Esophagus muscularis mucosa (tissue), 4 donors: ENCODE data around the gene ADAMTS13. TPM values are rescaled to one million over a fixed set of nuclear protein-coding genes. Genes with fewer than 3 reads are reported as not detected.

ENCODE experiments used
- DNase-seq: peaks from one replicate; pipeline ENCODE4 v3.0.0-alpha.2; 2017; ENCODE audit errors: extremely low spot score
- H3K27ac ChIP-seq, 4 donors: fragments of 200-600 bp; sonication (generic); replicated peaks in 1 of 4; 1 replicate in 3 of 4; 2 replicates in 1 of 4; pipeline ENCODE4 v1.5.1; 2016 to 2019; ENCODE audit warnings: mild to moderate bottlenecking in 1 of 4
- H3K27me3 ChIP-seq, 4 donors: fragments of 200-600 bp; sonication (generic); one replicate each; pipeline versions ENCODE4 v1.5.1 to v1.6.0; 2016 to 2019
- H3K36me3 ChIP-seq, 4 donors: fragments of 200-600 bp; sonication (generic); one replicate each; pipeline ENCODE4 v1.5.1; 2016 to 2019
- H3K4me1 ChIP-seq, 4 donors: fragments of 200-600 bp; sonication (generic); one replicate each; pipeline ENCODE4 v1.5.1; 2016 to 2019
- H3K4me3 ChIP-seq, 4 donors: fragments of 200-600 bp; sonication (generic); 1 replicate in 2 of 4; 2 replicates in 2 of 4; pipeline ENCODE4 v1.5.1; 2016 to 2019; ENCODE audit warnings: mild to moderate bottlenecking in 4 of 4, moderate library complexity in 1 of 4
- H3K9me3 ChIP-seq, 4 donors: fragments of 200-600 bp; sonication (generic); 1 replicate in 3 of 4; 2 replicates in 1 of 4; pipeline ENCODE4 v1.5.1; 2016 to 2019
- CTCF ChIP-seq, 3 experiments: fragments of 200-600 bp in 2 of 3; fragments of 450-650 bp in 1 of 3; sonication (generic) in 2 of 3; IDR thresholded peaks; one replicate each; pipeline ENCODE4 v1.5.1; 2017 to 2019; ENCODE audit warnings: antibody characterized with exemption in 3 of 3, mild to moderate bottlenecking in 2 of 3, moderate library complexity in 1 of 3
- EP300 ChIP-seq: sonication (generic); formaldehyde crosslinking; IDR thresholded peaks from one replicate; pipeline ENCODE4 v1.6.1; 2017; ENCODE audit warnings: antibody characterized with exemption
- POLR2A ChIP-seq: fragments of 450-650 bp; IDR thresholded peaks from one replicate; pipeline ENCODE4 v1.6.1; 2017; ENCODE audit warnings: antibody characterized with exemption, moderate library complexity, mild to moderate bottlenecking, low read depth
- POLR2AphosphoS5 ChIP-seq, 2 donors: sonication (generic); formaldehyde crosslinking; IDR thresholded peaks; one replicate each; pipeline ENCODE4 v1.6.1; 2017; ENCODE audit warnings: antibody characterized with exemption in 2 of 2
- WGBS: methylation state at CpG from one replicate; pipeline ENCODE4 v1.1.5; 2018; 5-methylcytosine and 5-hydroxymethylcytosine counted together
- intact Hi-C: fragments of 100-400 bp; cut with DNase I; formaldehyde crosslinking; loops from one replicate; pipeline ENCODE4 v1.15.1; 2023
- total RNA-seq, 4 donors: library from RNA; depleted of rRNA; stranded (reverse); fragments of >200 nt; gene quantifications; one replicate each; pipeline versions ENCODE4 v1.1.0 to v1.2.1, GENCODE V29; 2016

The ADAMTS13 gene
- total RNA-seq, 4 donors from 2014 or later: 1.3 to 1.7 (median 1.4) TPM

- H3K27me3 ChIP-seq: no peaks in the 10 kb centered on the region
- H3K9me3 ChIP-seq: no peaks in the 10 kb centered on the region
- intact Hi-C loops: no loop called here
- no peak overlapping the region for H3K4me3 ChIP-seq
- 83% methylated on average over 9 of the region's 11 CpGs for WGBS
- TF ChIP-seq POLR2A: no peak
- TF ChIP-seq POLR2AphosphoS5 (IDR thresholded peaks at IDR 0.05): no peak
- TF ChIP-seq EP300: no peak
- TF ChIP-seq CTCF (IDR thresholded peaks at IDR 0.05): no peak
- DNase-seq: no peak
- no peaks in the 10 kb centered on the region for H3K4me1 ChIP-seq
- H3K36me3 ChIP-seq: peaks cover 13 to 64% (median 42%) of the 10 kb centered on the region in 4 donors
- H3K27ac ChIP-seq: no peak overlapping the region
These were observed 50.1 kb downstream of the ADAMTS13 start for GRCh38 chr9:133472277-133472645.

- Histone ChIP-seq H3K27ac (no peak overlapping the region), H3K4me1 (peaks cover under 1 to 4% (median 3%) of the 10 kb centered on the region in 4 donors), H3K36me3 (peaks cover 13 to 61% (median 38%) of the 10 kb centered on the region in 4 donors), H3K9me3 (no peaks in the 10 kb centered on the region), H3K27me3 (no peaks in the 10 kb centered on the region), H3K4me3 (no peak overlapping the region)
- intact Hi-C loops: no loop called here
- TF ChIP-seq EP300 (no peak), POLR2AphosphoS5 (IDR thresholded peaks at IDR 0.05) (no peak), CTCF (IDR thresholded peaks at IDR 0.05) (no peak), POLR2A (no peak)
- DNase-seq: no peak
- 78% methylated on average over 9 of the region's 19 CpGs for WGBS
These were observed 50.7 kb downstream of the ADAMTS13 start for GRCh38 chr9:133472753-133473378.

- WGBS: 96% methylated on average over 13 of the region's 20 CpGs
- intact Hi-C loops: no loop called here
- no peaks in the 10 kb centered on the region for H3K9me3 ChIP-seq
- peaks cover 10 to 13% (median 12%) of the 10 kb centered on the region in 4 donors for H3K4me1 ChIP-seq
- TF ChIP-seq CTCF (IDR thresholded peaks at IDR 0.05) (no peak), POLR2A (no peak), EP300 (no peak), POLR2AphosphoS5 (IDR thresholded peaks at IDR 0.05) (no peak)
- H3K4me3 ChIP-seq: no peak overlapping the region
- DNase-seq: no peak
- H3K27ac ChIP-seq: no peak overlapping the region
- peaks cover 12 to 52% (median 30%) of the 10 kb centered on the region in 4 donors for H3K36me3 ChIP-seq
- no peaks in the 10 kb centered on the region for H3K27me3 ChIP-seq
These were observed 51.6 kb downstream of the ADAMTS13 start for GRCh38 chr9:133473743-133474142.

GRCh38 chr9:133474215-133474614 is 52.0 kb downstream of the ADAMTS13 start:
- no peak for TF ChIP-seq POLR2AphosphoS5 (IDR thresholded peaks at IDR 0.05)
- peaks cover 7 to 48% (median 25%) of the 10 kb centered on the region in 4 donors for H3K36me3 ChIP-seq

GRCh38 chr9:133474853-133475252 is 52.7 kb downstream of the ADAMTS13 start:
- 90% methylated on average over 9 of the region's 20 CpGs for whole genome bisulfite sequencing
- Histone ChIP-seq H3K27me3 (no peaks in the 10 kb centered on the region), H3K36me3 (peaks cover 4 to 43% (median 22%) of the 10 kb centered on the region in 4 donors), H3K4me3 (no peak overlapping the region), H3K9me3 (no peaks in the 10 kb centered on the region), H3K4me1 (peaks cover 19 to 24% (median 22%) of the 10 kb centered on the region in 4 donors), H3K27ac (no peak overlapping the region)
- no peak for DNase-seq
- intact Hi-C loops: no loop called here
- no peak for TF ChIP-seq POLR2A
- no peak for TF ChIP-seq EP300
- TF ChIP-seq CTCF (IDR thresholded peaks at IDR 0.05): no peak
- no peak for TF ChIP-seq POLR2AphosphoS5 (IDR thresholded peaks at IDR 0.05)

More at GRCh38 chr9:133474215-133474614, 52.0 kb downstream of the ADAMTS13 start:
- 64% methylated on average over 3 of the region's 5 CpGs for WGBS
- Histone ChIP-seq H3K4me1 (peaks cover 13 to 18% (median 16%) of the 10 kb centered on the region in 4 donors), H3K9me3 (no peaks in the 10 kb centered on the region), H3K4me3 (no peak overlapping the region), H3K27me3 (no peaks in the 10 kb centered on the region), H3K27ac (no peak overlapping the region)
- intact Hi-C loops: no loop called here
- no peak for DNase-seq
